SU-DHL-6 (cell line): ENCODE results near the gene SLC23A1.

Experiments used
- H2AFZ ChIP-seq: fragments of 200-600 bp; sonication (generic); 2 replicates; pipeline ENCODE4 v1.6.1; 2014; ENCODE audit warnings: low read depth, mild to moderate bottlenecking, moderate library complexity, mixed read lengths, antibody characterized with exemption, low read length; ENCODE audit not compliant: severe bottlenecking
- H3F3A ChIP-seq: fragments of 200-600 bp; shearing (Covaris generic); 2 replicates; pipeline ENCODE4 v1.6.0; 2016; ENCODE audit warnings: antibody characterized with exemption, mild to moderate bottlenecking; ENCODE audit not compliant: insufficient read depth
- H3K27ac ChIP-seq: fragments of 200-600 bp; sonication (generic); 2 replicates; pipeline ENCODE4 v1.5.1; 2016; ENCODE audit warnings: low read depth, mild to moderate bottlenecking, low read length, moderate library complexity, mixed read lengths
- H3K27me3 ChIP-seq: fragments of 200-600 bp; sonication (generic), shearing (Covaris generic); 2 replicates; pipeline ENCODE4 v1.6.0; 2014; ENCODE audit warnings: mild to moderate bottlenecking, low read length
- H3K36me3 ChIP-seq: fragments of 200-600 bp; sonication (generic); 2 replicates; pipeline ENCODE4 v1.6.1; 2014; ENCODE audit warnings: mild to moderate bottlenecking, low read length, mixed read lengths
- H3K4me2 ChIP-seq: fragments of 300-600, 200-600 bp; shearing (Covaris generic), sonication (generic); 2 replicates; pipeline ENCODE4 v1.6.0; 2014; ENCODE audit warnings: low read length, low read depth, mild to moderate bottlenecking; ENCODE audit not compliant: poor library complexity, severe bottlenecking
- H3K4me3 ChIP-seq: fragments of 200-600 bp; sonication (generic); 2 replicates; pipeline ENCODE4 v1.5.1; 2014; ENCODE audit warnings: antibody characterized with exemption, low read length, mild to moderate bottlenecking, mixed read lengths; ENCODE audit not compliant: insufficient read depth, poor library complexity, severe bottlenecking
- H3K79me2 ChIP-seq: fragments of 200-600 bp; sonication (generic); 2 replicates; pipeline ENCODE4 v1.6.1; 2014; ENCODE audit warnings: mild to moderate bottlenecking, low read length, moderate library complexity; ENCODE audit not compliant: insufficient read depth
- H3K9ac ChIP-seq: fragments of 200-600 bp; sonication (generic); 2 replicates; pipeline ENCODE4 v1.7.0; 2014; ENCODE audit warnings: mild to moderate bottlenecking, low read length
- H3K9me2 ChIP-seq: fragments of 200-600 bp; sonication (generic); replicated peaks from 2 replicates; pipeline ENCODE4 v1.6.1; 2014; ENCODE audit warnings: low read length; ENCODE audit not compliant: insufficient read depth
- H3K9me3 ChIP-seq: fragments of 200-600 bp; sonication (generic); 2 replicates; pipeline ENCODE4 v1.6.1; 2014; ENCODE audit warnings: low read length, mixed read lengths; ENCODE audit not compliant: insufficient read depth
- H4K20me1 ChIP-seq: fragments of 200-600 bp; sonication (generic); 2 replicates; pipeline ENCODE4 v1.6.1; 2014; ENCODE audit warnings: low read depth, mild to moderate bottlenecking, antibody characterized with exemption, low read length, moderate library complexity, mixed read lengths
- EZH2phosphoT487 ChIP-seq: fragments of 200-600 bp; sonication (generic), shearing (Covaris generic); conservative IDR thresholded peaks from 2 replicates; pipeline ENCODE4 v1.6.1; 2018; ENCODE audit warnings: mild to moderate bottlenecking, antibody characterized with exemption, low read length, moderate library complexity, mixed read lengths
- TF ChIP-seq, protein P1 (sequence below): fragments of 200-600 bp; sonication (generic); IDR thresholded peaks from one replicate; pipeline ENCODE4 v1.5.1; 2017; ENCODE audit warnings: antibody characterized with exemption, mild to moderate bottlenecking, low read length, moderate library complexity; ENCODE audit not compliant: insufficient read depth, poor library complexity, severe bottlenecking

SLC23A1 gene

DNA sequence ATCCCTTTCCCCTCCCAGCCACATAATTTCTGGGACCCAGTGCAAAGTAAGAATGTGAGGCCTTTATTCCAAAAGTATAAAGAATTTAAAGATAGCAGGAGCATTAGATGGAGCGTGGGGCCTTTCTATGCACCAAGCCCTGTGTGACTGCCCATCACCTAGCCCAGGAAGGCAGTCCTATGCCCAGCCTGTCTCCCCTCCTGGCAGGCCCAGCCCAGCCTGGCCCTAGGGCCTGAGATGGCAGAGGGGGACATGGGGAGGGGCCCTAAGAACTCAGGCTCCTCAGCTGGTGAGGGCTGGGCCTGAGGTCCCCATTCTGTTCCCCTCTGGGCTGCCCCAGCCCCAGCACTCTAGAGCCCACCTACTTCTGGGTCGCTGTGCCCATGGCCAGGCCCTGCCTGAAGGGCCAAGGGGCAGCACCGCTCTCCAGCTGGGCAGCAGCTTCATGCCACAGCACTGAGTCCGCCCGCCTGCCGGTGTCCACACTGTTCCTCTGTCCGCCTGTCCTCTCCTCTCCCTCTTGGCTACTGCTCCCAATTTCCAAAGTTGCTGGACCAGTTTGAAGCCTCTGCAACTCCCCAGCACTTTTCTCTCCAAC, 995 bp upstream of the SLC23A1 start:
- H3K79me2 ChIP-seq: peaks cover 2% of the 10 kb centered on the region; the same call in 1 of the 2 replicates
- H3K27ac ChIP-seq: no peak overlapping the region
- no peak overlapping the region for H3K9ac ChIP-seq
- H4K20me1 ChIP-seq: no peaks in the 10 kb centered on the region
- peaks cover 44% of the 10 kb centered on the region for H3F3A ChIP-seq
- no peak overlapping the region for H3K4me2 ChIP-seq
- no peaks in the 10 kb centered on the region for H3K27me3 ChIP-seq
- H3K9me3 ChIP-seq: no peaks in the 10 kb centered on the region
- no peaks in the 10 kb centered on the region for H3K36me3 ChIP-seq
- no peaks in the 10 kb centered on the region for H3K9me2 ChIP-seq
- TF ChIP-seq, protein P1, sequence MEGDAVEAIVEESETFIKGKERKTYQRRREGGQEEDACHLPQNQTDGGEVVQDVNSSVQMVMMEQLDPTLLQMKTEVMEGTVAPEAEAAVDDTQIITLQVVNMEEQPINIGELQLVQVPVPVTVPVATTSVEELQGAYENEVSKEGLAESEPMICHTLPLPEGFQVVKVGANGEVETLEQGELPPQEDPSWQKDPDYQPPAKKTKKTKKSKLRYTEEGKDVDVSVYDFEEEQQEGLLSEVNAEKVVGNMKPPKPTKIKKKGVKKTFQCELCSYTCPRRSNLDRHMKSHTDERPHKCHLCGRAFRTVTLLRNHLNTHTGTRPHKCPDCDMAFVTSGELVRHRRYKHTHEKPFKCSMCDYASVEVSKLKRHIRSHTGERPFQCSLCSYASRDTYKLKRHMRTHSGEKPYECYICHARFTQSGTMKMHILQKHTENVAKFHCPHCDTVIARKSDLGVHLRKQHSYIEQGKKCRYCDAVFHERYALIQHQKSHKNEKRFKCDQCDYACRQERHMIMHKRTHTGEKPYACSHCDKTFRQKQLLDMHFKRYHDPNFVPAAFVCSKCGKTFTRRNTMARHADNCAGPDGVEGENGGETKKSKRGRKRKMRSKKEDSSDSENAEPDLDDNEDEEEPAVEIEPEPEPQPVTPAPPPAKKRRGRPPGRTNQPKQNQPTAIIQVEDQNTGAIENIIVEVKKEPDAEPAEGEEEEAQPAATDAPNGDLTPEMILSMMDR: no peak
- no peak for TF ChIP-seq EZH2phosphoT487
- no peak overlapping the region for H3K4me3 ChIP-seq
- H2AFZ ChIP-seq: no peak overlapping the region

DNA sequence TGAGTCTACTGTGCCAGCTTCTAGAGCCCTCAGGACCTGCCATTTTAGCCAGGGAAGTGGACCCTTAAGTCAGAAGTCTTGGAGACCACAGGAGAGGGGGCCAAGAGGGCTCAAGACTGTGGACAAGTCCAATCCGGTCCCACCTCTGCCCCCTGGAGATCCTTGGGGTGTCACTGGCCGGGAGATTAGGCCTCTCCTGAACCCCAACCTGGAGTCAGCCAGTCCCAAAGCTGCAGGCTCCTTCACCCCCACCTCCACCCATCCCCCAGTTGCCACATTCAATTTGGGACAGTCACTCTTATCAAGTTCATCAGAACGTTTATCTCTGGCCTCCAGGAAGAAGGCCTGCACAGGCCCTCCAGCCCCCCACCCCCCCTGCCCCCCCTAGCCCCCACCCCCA, 290 bp downstream of the SLC23A1 start:
- H3K36me3 ChIP-seq: no peaks in the 10 kb centered on the region
- no peak overlapping the region for H3K9ac ChIP-seq
- no peak overlapping the region for H3K27ac ChIP-seq
- H3K4me2 ChIP-seq: no peak overlapping the region
- H3K4me3 ChIP-seq: no peak overlapping the region
- H4K20me1 ChIP-seq: no peaks in the 10 kb centered on the region
- no peak overlapping the region for H2AFZ ChIP-seq
- no peaks in the 10 kb centered on the region for H3K27me3 ChIP-seq
- no peaks in the 10 kb centered on the region for H3K79me2 ChIP-seq
- H3K9me3 ChIP-seq: no peaks in the 10 kb centered on the region
- H3F3A ChIP-seq: peaks cover 31% of the 10 kb centered on the region
- H3K9me2 ChIP-seq: no peaks in the 10 kb centered on the region
- TF ChIP-seq EZH2phosphoT487: no peak
- TF ChIP-seq, protein P1: no peak

DNA sequence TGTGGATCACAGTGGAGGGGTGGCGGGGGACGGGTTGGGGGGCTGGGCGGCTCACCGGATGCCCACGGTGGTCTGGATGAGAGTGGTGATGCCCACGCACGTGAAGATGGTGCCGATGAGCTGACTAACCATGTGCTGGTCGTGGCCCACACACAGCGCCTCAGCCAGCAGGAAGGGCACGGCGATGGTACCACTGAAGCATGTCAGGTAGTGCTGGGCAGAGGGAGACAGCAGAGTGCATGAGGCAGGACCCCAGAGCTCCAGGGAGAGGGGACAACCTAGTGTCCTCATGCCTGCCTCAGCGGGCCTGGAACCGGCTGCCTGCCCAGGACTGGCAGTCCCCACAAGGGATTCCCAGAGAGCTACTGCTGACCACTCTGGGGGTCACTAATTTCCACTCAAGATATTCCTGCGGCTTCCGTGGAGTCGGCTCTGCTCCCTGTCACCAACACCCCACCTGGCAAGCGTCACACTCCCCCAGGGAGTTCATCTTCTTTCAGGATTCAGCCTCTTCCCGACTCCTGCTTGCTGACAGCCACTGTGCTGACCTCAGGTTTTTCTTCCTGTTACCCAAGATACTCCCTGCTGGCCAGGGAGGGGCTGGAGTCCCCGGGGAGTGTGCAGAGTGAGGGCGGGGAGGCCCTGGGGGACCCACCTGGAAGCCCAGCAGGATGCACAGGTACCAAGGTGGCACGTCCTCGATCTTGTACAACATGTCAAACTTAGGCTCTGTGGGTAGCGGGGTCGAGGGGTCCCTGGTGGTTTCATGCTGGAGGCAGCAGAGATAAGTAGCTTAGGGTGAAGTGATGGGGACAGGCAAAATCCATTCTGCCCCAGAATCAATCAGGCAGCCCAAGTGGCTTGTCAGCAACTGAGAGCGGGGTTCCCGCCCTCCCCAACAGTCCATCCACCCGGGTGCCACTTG, 998 bp downstream of the SLC23A1 start:
- H3K9me3 ChIP-seq: no peaks in the 10 kb centered on the region
- H3K4me3 ChIP-seq: no peak overlapping the region
- TF ChIP-seq EZH2phosphoT487: no peak
- H3K9ac ChIP-seq: no peak overlapping the region
- H3K36me3 ChIP-seq: no peaks in the 10 kb centered on the region
- no peak overlapping the region for H2AFZ ChIP-seq
- no peak overlapping the region for H3K4me2 ChIP-seq
- no peaks in the 10 kb centered on the region for H4K20me1 ChIP-seq
- no peaks in the 10 kb centered on the region for H3K9me2 ChIP-seq
- H3K27ac ChIP-seq: no peak overlapping the region
- H3K79me2 ChIP-seq: no peaks in the 10 kb centered on the region
- peaks cover 26% of the 10 kb centered on the region for H3F3A ChIP-seq
- H3K27me3 ChIP-seq: no peaks in the 10 kb centered on the region
